ENCODE results near the gene USP40.

Gene USP40

GRCh38 chr2:233459426-233459825 is 107.2 kb downstream of the USP40 start:
- no peak for DNase-seq

GRCh38 chr2:233458826-233459225 is 107.8 kb downstream of the USP40 start:
- no peak for DNase-seq

- no peak for DNase-seq
Measured at GRCh38 chr2:233458031-233458610, 108.5 kb downstream of the USP40 start.

GRCh38 chr2:233457356-233457755 is 109.2 kb downstream of the USP40 start:
- no peak for DNase-seq

GRCh38 chr2:233456934-233457333 is 109.6 kb downstream of the USP40 start:
- no peak for DNase-seq

GRCh38 chr2:233456111-233456510 is 110.5 kb downstream of the USP40 start:
- no peak for DNase-seq

GRCh38 chr2:233455491-233455890 is 111.1 kb downstream of the USP40 start:
- DNase-seq: no peak

GRCh38 chr2:233455006-233455405 is 111.6 kb downstream of the USP40 start:
- DNase-seq: no peak

- DNase-seq: no peak
Measured at GRCh38 chr2:233453916-233454315, 112.7 kb downstream of the USP40 start.

- DNase-seq: no peak
Measured at GRCh38 chr2:233453111-233453915, 113.3 kb downstream of the USP40 start.

GRCh38 chr2:233451950-233452349 is 114.6 kb downstream of the USP40 start:
- DNase-seq: no peak

- DNase-seq: no peak
Measured at GRCh38 chr2:233450864-233451575, 115.6 kb downstream of the USP40 start.

- DNase-seq: no peak
Measured at GRCh38 chr2:233449921-233450863, 116.4 kb downstream of the USP40 start.

- peak in 38 of 58 donors; percentile 11 to 61 (median 28) for DNase-seq
Measured at GRCh38 chr2:233449081-233449901, 117.3 kb downstream of the USP40 start.

- DNase-seq: no peak
Measured at GRCh38 chr2:233448575-233448974, 118.0 kb downstream of the USP40 start.

- no peak for DNase-seq
Measured at GRCh38 chr2:233448220-233448559, 118.4 kb downstream of the USP40 start.

- no peak for DNase-seq
Measured at GRCh38 chr2:233447506-233448219, 118.9 kb downstream of the USP40 start.

GRCh38 chr2:233446606-233447305 is 119.8 kb downstream of the USP40 start:
- no peak for DNase-seq

GRCh38 chr2:233446121-233446520 is 120.5 kb downstream of the USP40 start:
- no peak for DNase-seq

Data from anterior cingulate cortex (tissue), 58 donors.